HAP-1 (cell line): ENCODE results near the gene AUH.

Experiments used
- DNase-seq, 2 experiments: peaks; one replicate each; pipeline ENCODE4 v3.0.0-alpha.2; 2016 to 2020; ENCODE audit warnings: low spot score in 2 of 2
- H3K27me3 ChIP-seq: fragments of 250-450 bp; sonication (Bioruptor Pico); 2 replicates; pipeline ENCODE4 v1.5.1; 2020; ENCODE audit warnings: low read depth, mild to moderate bottlenecking, moderate library complexity
- H3K36me3 ChIP-seq: fragments of 250-450 bp; sonication (Bioruptor Pico); replicated peaks from 2 replicates; pipeline ENCODE4 v1.5.1; 2020; ENCODE audit warnings: mild to moderate bottlenecking
- H3K4me1 ChIP-seq: fragments of 250-450 bp; sonication (Bioruptor Pico); 2 replicates; pipeline ENCODE4 v1.5.1; 2020; ENCODE audit warnings: mild to moderate bottlenecking
- H3K4me3 ChIP-seq: fragments of 250-450 bp; sonication (Bioruptor Pico); 2 replicates; pipeline ENCODE4 v1.5.1; 2020; ENCODE audit warnings: mild to moderate bottlenecking, moderate library complexity
- H3K9me3 ChIP-seq: fragments of 250-450 bp; sonication (Bioruptor Pico); 2 replicates; pipeline ENCODE4 v1.5.1; 2020; ENCODE audit warnings: mild to moderate bottlenecking, moderate library complexity
- in situ Hi-C: fragments of 300-500 bp; cut with MboI; formaldehyde crosslinking; loops from 3 replicates; pipeline ENCODE4 v1.14.3; 2020; ENCODE audit warnings: low sequenced_read_pairs, inconsistent platforms, mixed read lengths

The AUH gene

GRCh38 chr9:91182429-91183225 lies 179.1 kb downstream of the AUH start:
- Histone ChIP-seq H3K36me3 (no peaks in the 10 kb centered on the region), H3K27me3 (no peaks in the 10 kb centered on the region), H3K9me3 (no peaks in the 10 kb centered on the region), H3K4me3 (no peak overlapping the region), H3K4me1 (no peaks in the 10 kb centered on the region)
- in situ Hi-C loops: loop anchor here (10.0 kb wide), 1 partner anchor 62 kb away; no protein-coding TSS in a partner anchor
- no peak for DNase-seq

- in situ Hi-C loops: loop anchor here (10.0 kb wide), 1 partner anchor 63 kb away; no protein-coding TSS in a partner anchor
- H3K4me1 ChIP-seq: no peaks in the 10 kb centered on the region
- H3K27me3 ChIP-seq: no peaks in the 10 kb centered on the region
These were observed 180.2 kb downstream of the AUH start for GRCh38 chr9:91181541-91181940.

GRCh38 chr9:91180930-91181268 lies 180.8 kb downstream of the AUH start:
- H3K4me3 ChIP-seq: no peak overlapping the region
- H3K9me3 ChIP-seq: no peaks in the 10 kb centered on the region
- in situ Hi-C loops: loop anchor here (10.0 kb wide), 1 partner anchor 64 kb away; no protein-coding TSS in a partner anchor
- no peaks in the 10 kb centered on the region for H3K4me1 ChIP-seq
- no peak for DNase-seq
- H3K27me3 ChIP-seq: no peaks in the 10 kb centered on the region
- no peaks in the 10 kb centered on the region for H3K36me3 ChIP-seq

More at GRCh38 chr9:91181541-91181940, 180.2 kb downstream of the AUH start:
- no peaks in the 10 kb centered on the region for H3K36me3 ChIP-seq
- H3K9me3 ChIP-seq: no peaks in the 10 kb centered on the region
- H3K4me3 ChIP-seq: no peak overlapping the region
- DNase-seq: no peak

GRCh38 chr9:91180240-91180929 lies 181.3 kb downstream of the AUH start:
- DNase-seq: no peak
- no peaks in the 10 kb centered on the region for H3K9me3 ChIP-seq
- H3K4me3 ChIP-seq: no peak overlapping the region
- in situ Hi-C loops: loop anchor here (10.0 kb wide), 1 partner anchor 64 kb away; no protein-coding TSS in a partner anchor
- no peaks in the 10 kb centered on the region for H3K4me1 ChIP-seq
- no peaks in the 10 kb centered on the region for H3K27me3 ChIP-seq
- no peaks in the 10 kb centered on the region for H3K36me3 ChIP-seq

- H3K36me3 ChIP-seq: no peaks in the 10 kb centered on the region
- H3K4me3 ChIP-seq: no peak overlapping the region
- in situ Hi-C loops: loop anchor here (10.0 kb wide), 1 partner anchor 65 kb away; no protein-coding TSS in a partner anchor
- H3K9me3 ChIP-seq: peaks cover 2% of the 10 kb centered on the region; the same call in 1 of the 2 replicates
- H3K27me3 ChIP-seq: no peaks in the 10 kb centered on the region
- H3K4me1 ChIP-seq: no peaks in the 10 kb centered on the region
- no peak for DNase-seq
These were observed 182.2 kb downstream of the AUH start for GRCh38 chr9:91179237-91180138.

GRCh38 chr9:91178281-91179236 lies 183.2 kb downstream of the AUH start:
- H3K36me3 ChIP-seq: no peaks in the 10 kb centered on the region
- DNase-seq: no peak
- H3K4me1 ChIP-seq: no peaks in the 10 kb centered on the region
- no peaks in the 10 kb centered on the region for H3K27me3 ChIP-seq
- H3K4me3 ChIP-seq: no peak overlapping the region
- peaks cover 2% of the 10 kb centered on the region; the same call in 1 of the 2 replicates for H3K9me3 ChIP-seq
- in situ Hi-C loops: no loop called here

GRCh38 chr9:91177661-91178280 lies 183.9 kb downstream of the AUH start:
- Histone ChIP-seq H3K36me3 (no peaks in the 10 kb centered on the region), H3K4me3 (no peak overlapping the region), H3K9me3 (peaks cover 2% of the 10 kb centered on the region; the same call in 1 of the 2 replicates), H3K4me1 (no peaks in the 10 kb centered on the region), H3K27me3 (no peaks in the 10 kb centered on the region)
- DNase-seq: no peak
- in situ Hi-C loops: no loop called here

- in situ Hi-C loops: no loop called here
- no peak for DNase-seq
- no peaks in the 10 kb centered on the region for H3K4me1 ChIP-seq
- H3K4me3 ChIP-seq: no peak overlapping the region
- peaks cover 2% of the 10 kb centered on the region; the same call in 1 of the 2 replicates for H3K9me3 ChIP-seq
- H3K36me3 ChIP-seq: no peaks in the 10 kb centered on the region
- H3K27me3 ChIP-seq: no peaks in the 10 kb centered on the region
These were observed 184.6 kb downstream of the AUH start for GRCh38 chr9:91177081-91177480.

GRCh38 chr9:91176426-91176825 lies 185.3 kb downstream of the AUH start:
- Histone ChIP-seq H3K4me3 (no peak overlapping the region), H3K27me3 (no peaks in the 10 kb centered on the region), H3K36me3 (no peaks in the 10 kb centered on the region), H3K9me3 (peaks cover 2% of the 10 kb centered on the region; the same call in 1 of the 2 replicates), H3K4me1 (no peaks in the 10 kb centered on the region)
- DNase-seq: no peak
- in situ Hi-C loops: no loop called here

GRCh38 chr9:91174772-91175171 lies 186.9 kb downstream of the AUH start:
- H3K4me3 ChIP-seq: no peak overlapping the region
- no peaks in the 10 kb centered on the region for H3K36me3 ChIP-seq
- DNase-seq: no peak
- no peaks in the 10 kb centered on the region for H3K27me3 ChIP-seq
- H3K4me1 ChIP-seq: no peaks in the 10 kb centered on the region
- in situ Hi-C loops: no loop called here
- peaks cover 2% of the 10 kb centered on the region; the same call in 1 of the 2 replicates for H3K9me3 ChIP-seq

GRCh38 chr9:91172329-91172728 lies 189.4 kb downstream of the AUH start:
- H3K9me3 ChIP-seq: peaks cover 2% of the 10 kb centered on the region; the same call in 1 of the 2 replicates
- in situ Hi-C loops: no loop called here
- no peaks in the 10 kb centered on the region for H3K27me3 ChIP-seq
- no peak for DNase-seq
- no peak overlapping the region for H3K4me3 ChIP-seq
- H3K4me1 ChIP-seq: no peaks in the 10 kb centered on the region
- H3K36me3 ChIP-seq: no peaks in the 10 kb centered on the region

- in situ Hi-C loops: no loop called here
- Histone ChIP-seq H3K4me1 (no peaks in the 10 kb centered on the region), H3K9me3 (peaks cover 2% of the 10 kb centered on the region; the same call in 1 of the 2 replicates), H3K4me3 (no peak overlapping the region), H3K27me3 (no peaks in the 10 kb centered on the region), H3K36me3 (no peaks in the 10 kb centered on the region)
- DNase-seq: no peak
These were observed 190.8 kb downstream of the AUH start for GRCh38 chr9:91170951-91171350.
